ENCODE measurements around the gene SLC35G1.

The SLC35G1 gene

GRCh38 chr10:93871671-93872204, 22.0 kb upstream of the SLC35G1 start:
- no peak overlapping the region for H3K4me3 ChIP-seq (ENCODE audit: low read depth, low read length)
- TF ChIP-seq CTCF (IDR thresholded peaks at IDR 0.05; ENCODE audit: borderline replicate concordance, insufficient read depth, low read depth, low read length), result no peak

- no peak for TF ChIP-seq CTCF (IDR thresholded peaks at IDR 0.05; ENCODE audit: borderline replicate concordance, insufficient read depth, low read depth, low read length)
- no peak overlapping the region for H3K4me3 ChIP-seq (ENCODE audit: low read depth, low read length)
Observed at GRCh38 chr10:93872375-93873158, 21.2 kb upstream of the SLC35G1 start.

GRCh38 chr10:93873420-93874115, 20.2 kb upstream of the SLC35G1 start:
- no peak overlapping the region for H3K4me3 ChIP-seq (ENCODE audit: low read depth, low read length)
- TF ChIP-seq CTCF (IDR thresholded peaks at IDR 0.05; ENCODE audit: borderline replicate concordance, insufficient read depth, low read depth, low read length), result no peak

GRCh38 chr10:93874309-93875031, 19.3 kb upstream of the SLC35G1 start:
- no peak for TF ChIP-seq CTCF (IDR thresholded peaks at IDR 0.05; ENCODE audit: borderline replicate concordance, insufficient read depth, low read depth, low read length)
- H3K4me3 ChIP-seq (ENCODE audit: low read depth, low read length), result no peak overlapping the region

GRCh38 chr10:93875032-93875358, 18.8 kb upstream of the SLC35G1 start:
- H3K4me3 ChIP-seq (ENCODE audit: low read depth, low read length), result no peak overlapping the region
- TF ChIP-seq CTCF (IDR thresholded peaks at IDR 0.05; ENCODE audit: borderline replicate concordance, insufficient read depth, low read depth, low read length), result no peak

GRCh38 chr10:93876381-93876780, 17.4 kb upstream of the SLC35G1 start:
- H3K4me3 ChIP-seq (ENCODE audit: low read depth, low read length), result no peak overlapping the region
- TF ChIP-seq CTCF (IDR thresholded peaks at IDR 0.05; ENCODE audit: borderline replicate concordance, insufficient read depth, low read depth, low read length), result no peak
